Measurements from ENCODE around the gene P3H1.

The P3H1 gene

GRCh38 chr1:42767510-42768000, 727 bp upstream of the P3H1 start:
- TF ChIP-seq, protein P1, sequence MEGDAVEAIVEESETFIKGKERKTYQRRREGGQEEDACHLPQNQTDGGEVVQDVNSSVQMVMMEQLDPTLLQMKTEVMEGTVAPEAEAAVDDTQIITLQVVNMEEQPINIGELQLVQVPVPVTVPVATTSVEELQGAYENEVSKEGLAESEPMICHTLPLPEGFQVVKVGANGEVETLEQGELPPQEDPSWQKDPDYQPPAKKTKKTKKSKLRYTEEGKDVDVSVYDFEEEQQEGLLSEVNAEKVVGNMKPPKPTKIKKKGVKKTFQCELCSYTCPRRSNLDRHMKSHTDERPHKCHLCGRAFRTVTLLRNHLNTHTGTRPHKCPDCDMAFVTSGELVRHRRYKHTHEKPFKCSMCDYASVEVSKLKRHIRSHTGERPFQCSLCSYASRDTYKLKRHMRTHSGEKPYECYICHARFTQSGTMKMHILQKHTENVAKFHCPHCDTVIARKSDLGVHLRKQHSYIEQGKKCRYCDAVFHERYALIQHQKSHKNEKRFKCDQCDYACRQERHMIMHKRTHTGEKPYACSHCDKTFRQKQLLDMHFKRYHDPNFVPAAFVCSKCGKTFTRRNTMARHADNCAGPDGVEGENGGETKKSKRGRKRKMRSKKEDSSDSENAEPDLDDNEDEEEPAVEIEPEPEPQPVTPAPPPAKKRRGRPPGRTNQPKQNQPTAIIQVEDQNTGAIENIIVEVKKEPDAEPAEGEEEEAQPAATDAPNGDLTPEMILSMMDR (IDR thresholded peaks at IDR 0.05), result no peak

GRCh38 chr1:42765832-42766740, 742 bp downstream of the P3H1 start:
- TF ChIP-seq, protein P1 (IDR thresholded peaks at IDR 0.05), result peak; percentile 47

DNA sequence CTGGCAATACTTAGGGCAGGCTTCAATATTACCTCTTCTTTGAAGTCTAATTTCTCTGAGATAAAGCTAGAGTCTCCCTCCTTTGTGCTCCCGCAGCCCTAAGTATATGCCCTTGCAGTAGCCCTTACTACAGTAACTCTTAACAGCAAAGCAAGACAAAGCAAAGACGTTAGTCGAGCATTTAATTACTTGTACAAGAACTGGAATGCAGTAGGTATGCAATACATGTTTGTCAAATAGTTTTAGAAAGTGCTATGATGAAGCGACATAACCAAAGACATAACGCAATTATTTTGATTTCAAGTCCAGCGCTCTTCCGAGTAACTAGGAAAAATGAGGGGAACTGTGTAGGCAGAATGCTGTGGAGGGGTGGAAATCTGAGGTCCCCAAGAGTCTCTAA, 1.6 kb downstream of the P3H1 start:
- TF ChIP-seq, protein P1 (IDR thresholded peaks at IDR 0.05), result no peak

GRCh38 chr1:42762269-42762668, 4.6 kb downstream of the P3H1 start:
- TF ChIP-seq, protein P1 (IDR thresholded peaks at IDR 0.05), result no peak

DNA sequence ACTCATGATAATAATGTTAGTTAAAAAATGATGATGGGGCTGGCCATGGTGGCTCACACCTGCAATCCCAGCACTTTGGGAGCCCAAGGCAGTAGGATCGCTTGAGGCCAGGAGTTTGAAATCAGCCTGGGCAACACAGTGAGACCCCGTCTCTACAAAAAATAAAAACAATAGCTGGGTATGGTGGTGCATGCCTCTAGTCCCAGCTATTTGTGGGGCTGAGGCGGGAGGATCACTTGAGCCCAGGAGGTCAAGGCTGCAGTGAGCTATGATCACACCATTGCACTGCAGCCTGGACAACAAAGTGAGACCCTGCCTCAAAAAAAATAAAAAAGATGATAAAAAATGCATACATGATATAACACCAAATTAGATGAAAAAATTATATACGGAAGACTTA, 5.3 kb downstream of the P3H1 start:
- TF ChIP-seq, protein P1 (IDR thresholded peaks at IDR 0.05), result no peak

- TF ChIP-seq, protein P1 (IDR thresholded peaks at IDR 0.05), result no peak
Observed at GRCh38 chr1:42759114-42759513, 7.7 kb downstream of the P3H1 start.

DNA sequence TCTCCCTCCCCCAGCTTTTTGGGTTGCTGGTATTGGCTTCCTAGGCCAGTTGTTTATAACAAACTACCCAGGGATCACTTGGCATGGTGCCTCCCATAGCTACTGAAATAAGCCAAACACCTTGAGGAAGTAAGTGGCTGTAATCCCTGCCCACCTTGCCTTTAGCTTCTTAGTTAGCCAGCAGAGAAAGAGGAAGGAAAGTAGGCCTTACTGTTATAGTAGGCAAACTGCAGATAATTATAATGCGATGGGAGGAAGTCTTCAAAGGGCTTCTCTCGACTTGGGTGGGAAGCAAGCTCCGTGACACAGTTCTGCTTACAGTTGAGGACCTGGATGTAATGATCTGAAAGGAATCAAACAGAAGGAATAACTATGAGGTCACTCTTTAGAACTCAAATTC, 8.2 kb downstream of the P3H1 start:
- TF ChIP-seq, protein P1 (IDR thresholded peaks at IDR 0.05), result no peak
